ENCODE results near the gene MT1H. TPM values are rescaled to one million over a fixed set of nuclear protein-coding genes. Genes with fewer than 3 reads are reported as not detected.
"Not testable (repeated sequence)": the region's sequence is repeated elsewhere in the genome, so short reads cannot be mapped to it uniquely, and the experiment has no call there.

MT1H gene
- total and polyA plus RNA-seq, 4 donors = 4.4 to 1,775 (median 938) TPM

DNA sequence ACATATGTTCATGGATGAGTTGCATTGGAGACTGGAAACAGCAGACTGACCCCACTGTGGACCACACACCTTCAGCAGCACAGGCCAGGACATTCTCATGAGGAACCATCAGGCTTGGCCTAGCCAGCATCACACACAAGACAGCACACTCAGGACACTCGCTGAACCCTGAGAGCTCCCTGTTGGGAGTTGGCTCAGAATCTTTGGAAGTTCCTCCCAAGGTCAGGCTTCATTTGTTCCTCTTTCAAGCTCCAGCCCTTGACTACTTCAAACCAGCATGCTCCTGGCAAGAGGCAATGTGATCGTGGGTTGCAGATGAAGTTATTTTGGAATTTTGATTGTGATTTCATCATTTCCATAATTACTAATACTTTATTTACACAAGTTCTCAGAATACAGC, 2.1 kb downstream of the MT1H start:
- H3K4me3 ChIP-seq (ENCODE audit: low read depth in 1 of 3, low read length in 3 of 3); H3K36me3 ChIP-seq (ENCODE audit: control insufficient read depth in 4 of 4, insufficient read depth in 3 of 4, low read depth in 1 of 4, low read length in 3 of 4); H3K9ac ChIP-seq (ENCODE audit: low read depth in 1 of 2, low read length in 2 of 2); H3K27me3 ChIP-seq (ENCODE audit: control insufficient read depth in 4 of 4, insufficient read depth in 4 of 4, low read length in 3 of 4); DNase-seq (ENCODE audit: low spot score); H3K27ac ChIP-seq (ENCODE audit: low read depth in 1 of 2, low read length in 2 of 2); H3K9me3 ChIP-seq (ENCODE audit: control insufficient read depth in 4 of 4, low read length in 3 of 4): not testable (repeated sequence)
- peaks cover 0 to 20% (median 13%) of the 10 kb centered on the region in 4 donors for H3K4me1 ChIP-seq (ENCODE audit: control insufficient read depth in 4 of 4, insufficient read depth in 4 of 4, low read length in 3 of 4)
- WGBS = 73% methylated on average over 2 of the region's 2 CpGs
- peak; percentile 11 for TF ChIP-seq SP1 (IDR thresholded peaks at IDR 0.05)

- not testable (repeated sequence) for DNase-seq (ENCODE audit: low spot score); H3K36me3 ChIP-seq (ENCODE audit: control insufficient read depth in 4 of 4, insufficient read depth in 3 of 4, low read depth in 1 of 4, low read length in 3 of 4); H3K9me3 ChIP-seq (ENCODE audit: control insufficient read depth in 4 of 4, low read length in 3 of 4); H3K4me3 ChIP-seq (ENCODE audit: low read depth in 1 of 3, low read length in 3 of 3); H3K9ac ChIP-seq (ENCODE audit: low read depth in 1 of 2, low read length in 2 of 2); H3K27ac ChIP-seq (ENCODE audit: low read depth in 1 of 2, low read length in 2 of 2); H3K27me3 ChIP-seq (ENCODE audit: control insufficient read depth in 4 of 4, insufficient read depth in 4 of 4, low read length in 3 of 4)
- peaks cover 0 to 20% (median 13%) of the 10 kb centered on the region in 4 donors for H3K4me1 ChIP-seq (ENCODE audit: control insufficient read depth in 4 of 4, insufficient read depth in 4 of 4, low read length in 3 of 4)
- TF ChIP-seq SP1 (IDR thresholded peaks at IDR 0.05) = peak; percentile 4
- WGBS = 92% methylated on average over 3 of the region's 3 CpGs
Measured at GRCh38 chr16:56672171-56672570, 2.6 kb downstream of the MT1H start.

DNA sequence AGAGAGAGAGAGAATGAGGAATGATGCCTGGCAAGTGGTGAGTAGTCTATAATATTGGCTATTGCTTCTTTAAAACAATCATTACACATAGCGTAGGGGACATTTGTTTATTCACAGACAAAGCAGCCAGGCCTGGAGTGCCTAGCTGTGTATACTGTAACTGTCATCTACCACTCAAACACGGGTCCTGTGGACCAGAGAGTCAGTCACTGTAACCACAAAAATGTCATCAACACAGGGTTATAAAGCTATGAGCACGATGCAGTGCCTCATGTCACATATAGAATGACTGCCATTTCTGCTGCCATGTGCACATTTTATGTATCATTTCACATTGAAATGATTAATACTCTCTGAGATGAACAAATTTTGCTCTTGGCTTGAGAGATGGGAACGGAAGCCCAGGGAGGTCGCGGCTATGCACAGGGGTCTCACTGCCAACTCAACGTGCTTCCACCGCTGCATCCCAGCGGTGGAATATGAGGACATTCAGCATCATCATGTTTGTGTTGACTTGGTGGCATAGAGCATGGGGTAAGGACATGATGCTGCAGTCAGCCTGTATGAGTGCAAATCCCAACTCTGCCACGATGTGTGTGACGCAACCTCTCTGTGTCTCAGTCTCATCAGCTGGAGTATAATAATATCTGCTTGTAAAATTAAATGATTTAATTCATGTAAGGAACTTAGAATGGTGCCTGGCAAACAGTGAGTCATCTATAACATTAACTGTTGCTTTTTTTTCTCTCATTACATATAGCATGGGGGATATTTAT, 3.3 kb downstream of the MT1H start:
- H3K27me3 ChIP-seq (ENCODE audit: control insufficient read depth in 4 of 4, insufficient read depth in 4 of 4, low read length in 3 of 4) = no peaks in the 10 kb centered on the region
- peaks cover 0 to 17% (median 11%) of the 10 kb centered on the region in 4 donors for H3K4me1 ChIP-seq (ENCODE audit: control insufficient read depth in 4 of 4, insufficient read depth in 4 of 4, low read length in 3 of 4)
- no peaks in the 10 kb centered on the region for H3K9me3 ChIP-seq (ENCODE audit: control insufficient read depth in 4 of 4, low read length in 3 of 4)
- no peak overlapping the region for H3K4me3 ChIP-seq (ENCODE audit: low read depth in 1 of 3, low read length in 3 of 3)
- TF ChIP-seq GABPA (IDR thresholded peaks at IDR 0.05 in 1 of 2, conservative IDR thresholded peaks at IDR 0.05 in 1 of 2) (no peak), RXRA (IDR thresholded peaks at IDR 0.05) (no peak), FOXA2 (IDR thresholded peaks at IDR 0.05) (no peak), TAF1 (conservative IDR thresholded peaks at IDR 0.05) (no peak)
- TF ChIP-seq, protein P1, sequence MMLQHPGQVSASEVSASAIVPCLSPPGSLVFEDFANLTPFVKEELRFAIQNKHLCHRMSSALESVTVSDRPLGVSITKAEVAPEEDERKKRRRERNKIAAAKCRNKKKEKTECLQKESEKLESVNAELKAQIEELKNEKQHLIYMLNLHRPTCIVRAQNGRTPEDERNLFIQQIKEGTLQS (IDR thresholded peaks at IDR 0.05) = no peak
- H3K36me3 ChIP-seq (ENCODE audit: control insufficient read depth in 4 of 4, insufficient read depth in 3 of 4, low read depth in 1 of 4, low read length in 3 of 4) = no peaks in the 10 kb centered on the region
- no peak for DNase-seq (ENCODE audit: low spot score)
- 88% methylated on average over 11 of the region's 11 CpGs for WGBS
- H3K9ac ChIP-seq (ENCODE audit: low read depth in 1 of 2, low read length in 2 of 2) = no peak overlapping the region
- no peak overlapping the region for H3K27ac ChIP-seq (ENCODE audit: low read depth in 1 of 2, low read length in 2 of 2)

DNA sequence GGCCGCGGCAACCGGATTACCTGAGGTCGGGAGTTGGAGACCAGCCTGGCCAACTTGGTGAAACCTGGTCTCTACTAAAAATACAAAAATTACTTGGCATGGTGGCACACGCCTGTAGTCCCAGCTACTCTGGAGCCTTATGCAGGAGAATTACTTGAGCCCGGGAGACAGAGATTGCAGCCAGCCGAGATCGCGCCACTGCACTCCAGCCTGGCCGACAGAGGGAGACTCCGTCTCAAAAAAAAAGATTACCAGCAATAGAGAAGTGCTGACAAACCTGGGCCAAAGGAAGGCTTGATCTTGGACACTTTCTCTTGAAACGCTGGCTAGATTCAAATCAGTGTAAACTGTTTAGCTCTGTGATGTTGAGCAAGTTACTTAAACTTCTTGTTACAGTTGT, 4.3 kb downstream of the MT1H start:
- TF ChIP-seq CTCF (IDR thresholded peaks at IDR 0.05; ENCODE audit: low read depth, low read length, missing input control) = peak; percentile 71
- TF ChIP-seq RAD21 (IDR thresholded peaks at IDR 0.05) = peak; percentile 84 to 86
- no peak for TF ChIP-seq RXRA (IDR thresholded peaks at IDR 0.05)
- no peak for DNase-seq (ENCODE audit: low spot score)
- H3K36me3 ChIP-seq (ENCODE audit: control insufficient read depth in 4 of 4, insufficient read depth in 3 of 4, low read depth in 1 of 4, low read length in 3 of 4) = no peaks in the 10 kb centered on the region
- no peaks in the 10 kb centered on the region for H3K27me3 ChIP-seq (ENCODE audit: control insufficient read depth in 4 of 4, insufficient read depth in 4 of 4, low read length in 3 of 4)
- H3K4me1 ChIP-seq (ENCODE audit: control insufficient read depth in 4 of 4, insufficient read depth in 4 of 4, low read length in 3 of 4) = peaks cover 0 to 9% (median 6%) of the 10 kb centered on the region in 4 donors
- H3K4me3 ChIP-seq (ENCODE audit: low read depth in 1 of 3, low read length in 3 of 3) = no peak overlapping the region
- no peak overlapping the region for H3K27ac ChIP-seq (ENCODE audit: low read depth in 1 of 2, low read length in 2 of 2)
- H3K9ac ChIP-seq (ENCODE audit: low read depth in 1 of 2, low read length in 2 of 2) = no peak overlapping the region
- no peaks in the 10 kb centered on the region for H3K9me3 ChIP-seq (ENCODE audit: control insufficient read depth in 4 of 4, low read length in 3 of 4)
- 32% methylated on average over 12 of the region's 12 CpGs for WGBS

DNA sequence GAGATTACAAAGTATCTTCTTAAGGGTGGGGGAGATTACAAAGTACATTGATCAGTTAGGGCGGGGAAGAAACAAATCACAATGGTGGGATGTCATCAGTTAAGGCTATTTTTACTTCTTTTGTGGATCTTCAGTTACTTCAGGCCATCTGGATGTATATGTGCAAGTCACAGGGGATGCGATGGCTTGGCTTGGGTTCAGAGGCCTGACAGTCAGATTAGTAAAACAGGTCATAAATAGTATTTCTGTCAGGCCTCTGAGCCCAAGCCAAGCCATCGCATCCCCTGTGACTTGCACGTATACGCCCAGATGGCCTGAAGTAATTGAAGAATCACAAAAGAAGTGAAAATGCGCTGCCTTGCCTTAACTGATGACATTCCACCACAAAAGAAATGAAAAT, 5.0 kb downstream of the MT1H start:
- H3K36me3 ChIP-seq (ENCODE audit: control insufficient read depth in 4 of 4, insufficient read depth in 3 of 4, low read depth in 1 of 4, low read length in 3 of 4); H3K4me3 ChIP-seq (ENCODE audit: low read depth in 1 of 3, low read length in 3 of 3); H3K4me1 ChIP-seq (ENCODE audit: control insufficient read depth in 4 of 4, insufficient read depth in 4 of 4, low read length in 3 of 4); H3K9ac ChIP-seq (ENCODE audit: low read depth in 1 of 2, low read length in 2 of 2); H3K27me3 ChIP-seq (ENCODE audit: control insufficient read depth in 4 of 4, insufficient read depth in 4 of 4, low read length in 3 of 4); H3K9me3 ChIP-seq (ENCODE audit: control insufficient read depth in 4 of 4, low read length in 3 of 4); DNase-seq (ENCODE audit: low spot score); H3K27ac ChIP-seq (ENCODE audit: low read depth in 1 of 2, low read length in 2 of 2): not testable (repeated sequence)
- WGBS = 94% methylated on average over 6 of the region's 6 CpGs
